ENCODE measurements around the gene LMX1A.

- TF ChIP-seq CTCF (conservative IDR thresholded peaks at IDR 0.05; ENCODE audit: low read length) (no peak), EZH2phosphoT487 (IDR thresholded peaks at IDR 0.05; ENCODE audit: borderline replicate concordance) (no peak)
Observed at GRCh38 chr1:165364568-165365133, 8.1 kb upstream of the LMX1A start.
